GM21619 (cell line): ENCODE measurements around the gene KLHL7.

Experiments
- ATAC-seq: cut with Tn5 transposase; IDR thresholded peaks from one replicate; pipeline ENCODE4 v1.9.1; 2021; ENCODE audit not compliant: unreplicated experiment

The KLHL7 gene, protein sequence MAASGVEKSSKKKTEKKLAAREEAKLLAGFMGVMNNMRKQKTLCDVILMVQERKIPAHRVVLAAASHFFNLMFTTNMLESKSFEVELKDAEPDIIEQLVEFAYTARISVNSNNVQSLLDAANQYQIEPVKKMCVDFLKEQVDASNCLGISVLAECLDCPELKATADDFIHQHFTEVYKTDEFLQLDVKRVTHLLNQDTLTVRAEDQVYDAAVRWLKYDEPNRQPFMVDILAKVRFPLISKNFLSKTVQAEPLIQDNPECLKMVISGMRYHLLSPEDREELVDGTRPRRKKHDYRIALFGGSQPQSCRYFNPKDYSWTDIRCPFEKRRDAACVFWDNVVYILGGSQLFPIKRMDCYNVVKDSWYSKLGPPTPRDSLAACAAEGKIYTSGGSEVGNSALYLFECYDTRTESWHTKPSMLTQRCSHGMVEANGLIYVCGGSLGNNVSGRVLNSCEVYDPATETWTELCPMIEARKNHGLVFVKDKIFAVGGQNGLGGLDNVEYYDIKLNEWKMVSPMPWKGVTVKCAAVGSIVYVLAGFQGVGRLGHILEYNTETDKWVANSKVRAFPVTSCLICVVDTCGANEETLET

DNA sequence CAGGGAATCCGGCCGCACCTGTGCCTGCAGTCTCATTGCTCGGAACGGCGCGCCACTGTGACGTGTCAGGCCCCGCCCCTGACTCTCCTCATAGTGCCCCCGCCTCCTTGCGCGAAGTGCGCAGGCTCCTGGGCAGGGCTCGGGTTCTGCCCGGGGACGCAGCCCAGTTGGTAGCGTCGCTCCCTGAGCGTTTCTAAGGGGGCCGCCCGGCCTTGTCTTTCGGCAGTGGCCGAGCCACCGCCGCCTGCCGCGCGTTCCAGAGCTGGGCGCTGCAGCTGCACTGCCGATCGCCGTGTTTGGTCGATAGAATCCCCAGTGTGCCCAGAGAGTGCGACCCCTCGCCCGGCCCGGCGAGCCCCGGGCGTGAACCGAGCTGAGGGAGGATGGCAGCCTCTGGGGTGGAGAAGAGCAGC lies at the start of gene KLHL7:
KLHL7 (plus strand) TSS at position 142 of the 413 bp plus-strand sequence; CDS start at position 384, 242 bp downstream.
- ATAC-seq, result peak; percentile 94

DNA sequence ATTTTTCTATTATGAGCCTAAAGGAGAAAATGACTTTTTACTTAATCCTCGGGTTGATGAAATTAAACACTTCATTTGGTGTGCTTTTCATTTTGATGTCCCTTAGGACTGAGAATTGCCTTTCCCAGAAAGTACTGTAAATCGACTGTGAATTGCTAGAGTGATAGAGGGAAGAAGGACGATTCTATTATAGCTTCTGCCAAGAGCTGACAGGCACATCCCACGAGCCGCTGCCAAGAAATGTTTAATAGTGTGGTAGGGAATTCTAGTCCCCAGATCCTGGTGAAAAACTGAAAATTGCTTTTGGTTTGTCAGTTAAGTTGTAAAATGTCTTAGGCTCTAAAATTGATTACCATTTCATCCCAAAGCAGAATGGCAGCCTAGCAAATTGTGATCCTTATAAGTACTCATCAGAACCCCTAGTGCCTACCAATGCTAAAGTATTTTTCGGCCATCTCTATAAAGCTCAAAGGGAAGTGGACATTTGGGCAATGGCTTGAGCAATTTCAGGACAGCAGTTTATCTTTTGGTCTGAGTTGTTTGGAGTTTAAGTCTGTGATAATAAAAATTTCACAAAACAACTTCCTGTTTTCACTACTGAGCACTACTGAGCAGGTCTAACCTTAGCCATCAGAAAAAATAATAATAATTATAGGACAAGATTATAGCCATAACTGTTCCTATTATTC lies 47.0 kb upstream of the KLHL7 start:
- no peak for ATAC-seq

DNA sequence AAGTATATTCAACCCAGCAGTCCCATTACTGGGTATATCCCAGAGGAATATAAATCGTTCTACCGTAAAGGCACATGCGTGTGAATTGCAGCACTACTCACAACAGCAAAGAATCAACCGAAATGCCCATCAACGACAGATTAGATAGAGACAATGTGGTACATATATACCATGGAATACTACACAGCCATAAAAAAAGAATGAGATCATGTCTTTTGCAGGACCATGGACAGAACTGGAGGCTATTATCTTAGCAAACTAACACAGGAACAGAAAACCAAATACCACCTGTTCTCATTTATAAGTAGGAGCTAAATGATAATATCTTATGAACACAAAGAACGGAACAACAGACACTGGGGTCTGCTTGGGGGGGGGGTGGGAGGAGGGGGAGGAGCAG lies 44.3 kb upstream of the KLHL7 start:
- no peak for ATAC-seq

DNA sequence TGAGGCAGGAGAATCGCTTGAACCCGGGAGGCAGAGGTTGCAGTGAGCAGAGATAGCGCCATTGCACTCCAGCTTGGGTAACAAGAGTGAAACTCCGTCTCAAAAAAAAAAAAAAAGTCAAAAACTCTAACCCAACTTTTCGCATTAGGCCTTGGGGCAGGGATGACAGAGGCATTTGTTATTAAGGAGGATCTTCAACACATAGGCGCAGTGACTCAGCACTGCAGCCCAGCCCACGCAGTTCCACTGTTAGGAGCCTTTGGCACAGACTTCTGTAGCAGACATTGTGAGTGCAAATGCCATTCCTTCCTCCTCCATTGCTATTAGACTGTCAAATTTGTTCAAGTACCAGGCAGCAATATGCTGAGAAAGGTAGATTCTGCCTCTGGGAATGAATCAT lies 43.1 kb upstream of the KLHL7 start:
- no peak for ATAC-seq

GRCh38 chr7:23065974-23066373 lies 39.6 kb upstream of the KLHL7 start:
- no peak for ATAC-seq

GRCh38 chr7:23067271-23067670 lies 38.3 kb upstream of the KLHL7 start:
- ATAC-seq, result no peak

GRCh38 chr7:23072048-23072447 lies 33.5 kb upstream of the KLHL7 start:
- no peak for ATAC-seq

GRCh38 chr7:23072922-23073321 lies 32.7 kb upstream of the KLHL7 start:
- ATAC-seq, result no peak

DNA sequence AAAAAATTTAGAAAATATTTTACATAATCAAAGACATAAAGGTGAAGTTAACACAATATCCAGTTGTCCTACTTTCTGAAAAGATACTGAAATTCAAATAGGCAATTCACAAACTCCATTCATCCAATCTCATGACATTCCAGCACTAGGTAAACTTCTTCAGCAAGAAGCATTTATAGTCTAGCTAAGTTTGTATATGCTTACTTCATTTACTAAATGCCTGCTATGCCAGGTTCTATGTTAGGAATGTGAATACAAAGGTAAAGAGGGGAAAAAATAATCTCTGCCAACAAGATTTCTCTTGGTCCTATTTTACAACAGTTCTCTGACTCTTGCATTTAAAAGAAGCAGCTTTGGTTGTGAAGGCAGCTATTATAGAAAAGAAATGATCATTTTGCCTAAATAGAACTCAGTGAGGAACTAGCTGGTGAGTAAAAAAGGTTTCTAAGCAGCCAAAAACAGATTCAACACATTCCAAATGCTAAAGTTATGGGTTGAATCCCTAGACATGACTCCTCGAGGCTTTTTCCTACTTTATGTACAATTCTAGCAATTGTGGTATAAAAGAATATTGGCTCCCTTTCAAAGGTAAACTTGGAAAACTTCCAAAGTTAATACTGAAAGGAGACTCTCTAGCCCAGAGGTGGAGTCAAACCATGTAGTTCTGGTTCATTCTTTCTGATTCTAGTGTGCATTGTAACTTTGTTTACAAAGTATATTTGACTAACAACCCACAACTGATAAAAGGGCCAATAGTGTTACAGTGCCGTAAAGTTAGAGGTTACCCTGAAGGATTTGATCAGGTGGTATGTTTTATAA lies 30.9 kb upstream of the KLHL7 start:
- no peak for ATAC-seq

GRCh38 chr7:23075571-23075970 lies 30.0 kb upstream of the KLHL7 start:
- no peak for ATAC-seq

DNA sequence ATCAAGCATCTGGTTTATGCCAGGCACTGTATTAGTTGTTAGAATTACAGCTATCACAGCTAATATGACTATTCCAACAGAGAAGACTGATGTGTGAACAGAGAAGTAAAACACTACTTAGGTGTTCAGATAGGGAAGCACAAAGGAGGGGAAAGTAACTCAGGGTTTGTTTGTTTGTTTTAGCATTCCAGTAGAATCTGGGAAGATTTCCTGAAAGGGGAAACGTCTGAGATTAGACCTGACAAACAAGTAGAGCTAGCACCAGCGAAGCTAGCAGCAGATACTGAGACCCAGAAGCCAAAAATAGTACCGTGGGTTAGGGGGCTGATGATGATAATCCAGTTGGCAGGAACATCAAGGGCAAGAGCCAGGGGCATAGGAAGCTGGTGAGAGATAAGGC lies 28.8 kb upstream of the KLHL7 start:
- ATAC-seq, result no peak

DNA sequence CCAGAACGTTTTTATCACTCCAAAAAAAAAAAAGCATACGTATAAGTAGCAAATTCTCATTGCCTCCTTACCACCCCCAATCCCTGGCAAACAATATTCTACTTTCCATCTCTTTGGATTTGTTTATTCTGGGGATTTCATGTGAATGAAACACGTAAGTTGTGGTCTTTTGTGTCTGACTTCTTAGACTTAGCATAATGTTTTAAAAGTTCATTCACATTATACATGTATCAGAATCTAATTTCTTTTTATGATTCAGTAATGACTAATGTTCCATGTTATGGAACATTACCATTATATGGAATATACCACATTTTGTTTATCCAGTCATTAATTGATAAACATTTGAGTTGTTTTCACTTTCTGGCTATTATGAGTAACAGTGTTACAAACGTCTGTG lies 12.5 kb upstream of the KLHL7 start:
- no peak for ATAC-seq

DNA sequence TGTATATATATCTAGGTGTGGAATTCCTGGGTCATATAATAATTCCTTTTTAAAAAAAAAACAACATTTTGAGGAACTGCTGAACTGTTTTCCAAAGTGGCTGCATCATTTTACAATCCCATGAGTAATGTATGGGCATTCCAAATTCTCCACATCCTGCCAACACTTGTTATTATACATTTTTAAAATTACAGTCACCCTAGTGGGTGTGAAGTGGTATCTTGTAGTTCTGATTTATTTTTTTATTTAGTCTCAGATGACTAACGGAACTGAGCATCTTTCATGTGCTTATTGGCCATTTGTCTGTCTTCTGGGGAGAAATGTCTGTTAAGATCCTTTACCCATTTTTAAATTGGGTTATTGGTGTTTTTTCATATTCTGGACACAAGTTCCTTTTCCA lies 12.0 kb upstream of the KLHL7 start:
- no peak for ATAC-seq

GRCh38 chr7:23096518-23097290 lies 8.9 kb upstream of the KLHL7 start:
- no peak for ATAC-seq

GRCh38 chr7:23098029-23098428 lies 7.6 kb upstream of the KLHL7 start:
- ATAC-seq, result no peak

DNA sequence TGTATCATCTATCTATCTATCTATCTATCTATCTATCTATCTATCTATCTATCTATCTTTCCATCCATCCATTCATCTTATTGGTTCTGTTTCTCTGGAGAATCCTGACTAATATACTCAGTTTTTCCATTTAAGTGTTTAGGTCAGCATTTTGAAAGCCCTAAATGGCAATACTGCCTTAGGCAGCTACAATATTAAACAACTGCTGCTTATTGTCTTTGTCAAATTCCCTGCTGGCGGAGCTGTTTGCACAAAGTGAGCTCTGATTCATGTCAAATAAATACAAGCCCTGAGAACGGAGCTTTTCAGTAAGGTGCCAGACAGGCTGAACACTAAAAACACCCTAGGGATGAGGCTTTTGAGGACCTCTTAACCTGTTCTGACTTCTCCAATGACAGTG lies 7.1 kb upstream of the KLHL7 start:
- ATAC-seq, result no peak

GRCh38 chr7:23100697-23101096 lies 4.9 kb upstream of the KLHL7 start:
- ATAC-seq, result no peak

GRCh38 chr7:23105086-23105643 lies 420 bp upstream of the KLHL7 start:
- peak; percentile 28 for ATAC-seq

GRCh38 chr7:23106057-23106822 lies 655 bp downstream of the KLHL7 start:
- peak; percentile 35 for ATAC-seq
